Endothelial cell of umbilical vein (primary cell): Measurements from ENCODE around the gene MYOF. TPM values are rescaled to one million over a fixed set of nuclear protein-coding genes. Genes with fewer than 3 reads are reported as not detected.

Experiments
- BruUV-seq: library from RNA; stranded (reverse); fragments of 400-500 nt; replicated peaks from 2 replicates; lab custom pipeline; 2021; lab: Mats Ljungman, UMichigan
- CTCF ChIA-PET: fragments of 300-600, 350-600 bp; sonication (Branson Sonifier 250); formaldehyde crosslinking; loops from one replicate; lab custom pipeline; 2021; ENCODE audit warnings: antibody characterized with exemption, inconsistent platforms; lab: Charles Lee
- POLR2A ChIA-PET: fragments of 300-600, 350-600 bp; sonication (Branson Sonifier 250); formaldehyde crosslinking; loops from one replicate; lab custom pipeline; 2021; ENCODE audit warnings: antibody characterized with exemption, inconsistent platforms; lab: Charles Lee
- DNase-seq: peaks from one replicate; pipeline ENCODE4 v3.0.0-alpha.2; 2011; ENCODE audit warnings: low read depth, low spot score
- FAIRE-seq: peaks from 2 replicates; lab custom pipeline; 2011; peaks lifted over from hg19 to GRCh38; lab: Jason Lieb, UNC
- H2AFZ ChIP-seq: 2 replicates; pipeline ENCODE4 v1.6.0; 2012; ENCODE audit warnings: low read depth, low read length, control low read depth, inconsistent platforms
- H3K27ac ChIP-seq: 2 replicates; pipeline ENCODE4 v1.5.1; 2011; ENCODE audit warnings: low read depth, mild to moderate bottlenecking, control low read depth, low read length, moderate library complexity; ENCODE audit not compliant: insufficient read depth
- H3K27me3 ChIP-seq, 2 experiments: 2 replicates each; pipeline versions ENCODE4 v1.6.0 to v1.6.1; 2011; ENCODE audit warnings: low read length in 2 of 2, mixed read lengths in 1 of 2; ENCODE audit not compliant: control insufficient read depth in 2 of 2, insufficient read depth in 2 of 2
- H3K36me3 ChIP-seq, 2 experiments: 2 replicates in 1 of 2; 3 replicates in 1 of 2; pipeline ENCODE4 v1.5.1; 2011; ENCODE audit warnings: low read length in 2 of 2, mild to moderate bottlenecking in 1 of 2, moderate library complexity in 1 of 2; ENCODE audit not compliant: control insufficient read depth in 2 of 2, insufficient read depth in 2 of 2; ENCODE audit errors: extremely low read depth in 1 of 2
- H3K4me1 ChIP-seq: 3 replicates; pipeline ENCODE4 v1.5.1; 2011; ENCODE audit warnings: mild to moderate bottlenecking, low read length; ENCODE audit not compliant: control insufficient read depth, insufficient read depth; ENCODE audit errors: extremely low read depth
- H3K4me2 ChIP-seq: 2 replicates; pipeline ENCODE4 v1.6.1; 2011; ENCODE audit warnings: low read length, control low read depth, mixed read lengths; ENCODE audit not compliant: insufficient read depth
- H3K4me3 ChIP-seq, 3 experiments: fragments of 200-600 bp in 1 of 3; sonication (generic), shearing (Covaris generic) in 1 of 3; replicated peaks in 1 of 3; 2 replicates each; pipeline ENCODE4 v1.5.1; 2011 to 2016; ENCODE audit warnings: control low read depth in 3 of 3, low read length in 3 of 3, mild to moderate bottlenecking in 2 of 3, inconsistent platforms in 1 of 3, low read depth in 1 of 3, moderate library complexity in 1 of 3; ENCODE audit not compliant: insufficient read depth in 1 of 3
- H3K79me2 ChIP-seq: 2 replicates; pipeline ENCODE4 v1.6.0; 2012; ENCODE audit warnings: low read length, inconsistent platforms; ENCODE audit not compliant: control insufficient read depth, insufficient read depth
- H3K9ac ChIP-seq: replicated peaks from 2 replicates; pipeline ENCODE3; 2011; ENCODE audit warnings: low read length, control low read depth; ENCODE audit not compliant: insufficient read depth; ENCODE audit errors: extremely low read depth
- H3K9me1 ChIP-seq: replicated peaks from 3 replicates; pipeline ENCODE4 v1.6.0; 2011; ENCODE audit warnings: mild to moderate bottlenecking, low read length; ENCODE audit not compliant: control insufficient read depth, insufficient read depth; ENCODE audit errors: extremely low read depth
- H3K9me3 ChIP-seq: replicated peaks from 2 replicates; pipeline ENCODE4 v1.5.1; 2012; ENCODE audit warnings: low read length, inconsistent platforms; ENCODE audit not compliant: control insufficient read depth, insufficient read depth
- H4K20me1 ChIP-seq: replicated peaks from 2 replicates; pipeline ENCODE3; 2011; ENCODE audit warnings: mild to moderate bottlenecking, low read length; ENCODE audit not compliant: control insufficient read depth, insufficient read depth; ENCODE audit errors: extremely low read depth
- EZH2 ChIP-seq: IDR thresholded peaks from 2 replicates; pipeline ENCODE4 v1.6.1; 2012; ENCODE audit warnings: borderline replicate concordance, low read depth, mild to moderate bottlenecking, moderate library complexity, low read length, inconsistent platforms; ENCODE audit not compliant: severe bottlenecking
- FOS ChIP-seq: IDR thresholded peaks from 2 replicates; pipeline ENCODE4 v1.6.1; 2011; ENCODE audit warnings: mild to moderate bottlenecking, low read length, moderate library complexity, borderline replicate concordance; ENCODE audit not compliant: insufficient read depth
- GATA2 ChIP-seq: IDR thresholded peaks from 2 replicates; pipeline ENCODE4 v1.7.0; 2011; ENCODE audit warnings: low read depth, mild to moderate bottlenecking, moderate library complexity, mixed read lengths, low read length; ENCODE audit not compliant: insufficient read length, insufficient read depth
- JUN ChIP-seq: IDR thresholded peaks from 2 replicates; pipeline ENCODE4 v1.6.1; 2011; ENCODE audit warnings: borderline replicate concordance, low read depth; ENCODE audit not compliant: insufficient read length, insufficient read depth
- MYC ChIP-seq: IDR thresholded peaks from one replicate; pipeline ENCODE4 v1.6.1; 2011; ENCODE audit warnings: mild to moderate bottlenecking, low read depth, low read length
- POLR2A ChIP-seq: IDR thresholded peaks from 2 replicates; pipeline ENCODE4 v1.6.1; 2012; ENCODE audit warnings: low read depth, mild to moderate bottlenecking, control low read depth, low read length
- POLR2AphosphoS5 ChIP-seq: IDR thresholded peaks from 2 replicates; pipeline ENCODE4 v1.6.1; 2012; ENCODE audit warnings: low read depth, mild to moderate bottlenecking, control low read depth, low read length, moderate library complexity; ENCODE audit not compliant: insufficient read depth
- dilution Hi-C: fragments of 300-500 bp; cut with MboI; formaldehyde crosslinking; loops from one replicate; pipeline ENCODE4 v1.15.0; 2019; ENCODE audit warnings: low sequenced_read_pairs; ENCODE audit not compliant: extremely low pct_ligation_motif_present
- intact Hi-C: fragments of 100-400 bp; cut with micrococcal nuclease; formaldehyde crosslinking; loops from one replicate; pipeline ENCODE4 v1.10.0; 2022
- polyA plus RNA-seq, 4 experiments: library from polyadenylated mRNA; depleted of rRNA in 3 of 4; stranded (reverse) in 3 of 4; unstranded in 1 of 4; fragments of >200 nt; gene quantifications; 2 replicates each; pipeline versions ENCODE4 v1.2.1 to v1.2.3, GENCODE V29; 2011 to 2012; ENCODE audit warnings: missing spikeins in 1 of 4
- total RNA-seq: library from RNA; stranded (reverse); gene quantifications from 2 replicates; pipeline ENCODE4 v1.2.3, GENCODE V29; 2021
- TF ChIP-seq, protein P1 (sequence below): IDR thresholded peaks from 2 replicates; pipeline ENCODE4 v1.6.1; 2011; ENCODE audit not compliant: insufficient read depth, insufficient read length
- TF ChIP-seq, protein P2 (sequence below), 2 donors: IDR thresholded peaks; 1 replicate in 1 of 2; 2 replicates in 1 of 2; pipeline ENCODE4 v1.5.1; 2011; ENCODE audit warnings: low read length in 2 of 2, mild to moderate bottlenecking in 2 of 2, moderate library complexity in 2 of 2, control low read depth in 1 of 2, inconsistent platforms in 1 of 2, low read depth in 1 of 2; ENCODE audit not compliant: insufficient read depth in 1 of 2; ENCODE audit errors: extremely low read depth in 1 of 2

The MYOF gene
- total and polyA plus RNA-seq, 2 donors (not counting 3 experiments of a cell fraction or from before 2014, with no cell fraction given): 98.4 to 379 TPM

DNA sequence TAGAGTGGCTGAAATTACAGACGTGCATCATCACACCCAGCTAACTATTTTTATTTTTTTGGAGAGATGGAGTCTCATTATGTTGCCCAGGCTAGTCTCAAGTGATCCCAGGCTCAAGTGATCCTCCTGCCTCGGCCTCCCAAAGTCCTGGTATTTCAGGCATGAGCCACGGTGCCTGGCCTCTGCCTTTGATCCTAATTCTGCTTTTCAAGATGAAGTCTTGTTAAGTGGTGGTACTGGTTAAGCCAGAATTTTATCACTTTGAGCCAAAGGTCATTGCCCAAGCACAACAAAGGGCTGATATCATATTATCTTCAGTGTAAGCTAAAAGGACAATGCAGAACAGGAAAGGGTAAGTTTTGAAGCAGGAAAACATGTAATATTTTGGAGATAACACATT, 64.2 kb downstream of the MYOF start:
- no peak overlapping the region for H3K27ac ChIP-seq
- no peaks in the 10 kb centered on the region for H3K9me1 ChIP-seq
- intact Hi-C loops: no loop called here
- BruUV-seq: no TSS peak
- DNase-seq (no peak), FAIRE-seq (peak; percentile 66)
- peaks cover 34% of the 10 kb centered on the region for H3K79me2 ChIP-seq
- H3K36me3 ChIP-seq: peaks cover 2 to 13% of the 10 kb centered on the region in 2 experiments
- H3K4me3 ChIP-seq: no peak overlapping the region
- peaks cover 39% of the 10 kb centered on the region for H3K4me1 ChIP-seq
- no peaks in the 10 kb centered on the region for H3K9me3 ChIP-seq
- TF ChIP-seq, protein P1, sequence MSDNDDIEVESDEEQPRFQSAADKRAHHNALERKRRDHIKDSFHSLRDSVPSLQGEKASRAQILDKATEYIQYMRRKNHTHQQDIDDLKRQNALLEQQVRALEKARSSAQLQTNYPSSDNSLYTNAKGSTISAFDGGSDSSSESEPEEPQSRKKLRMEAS: no peak
- TF ChIP-seq MYC (no peak), FOS (no peak), EZH2 (no peak), GATA2 (no peak), POLR2AphosphoS5 (no peak), POLR2A (no peak), JUN (no peak)
- TF ChIP-seq, protein P2, sequence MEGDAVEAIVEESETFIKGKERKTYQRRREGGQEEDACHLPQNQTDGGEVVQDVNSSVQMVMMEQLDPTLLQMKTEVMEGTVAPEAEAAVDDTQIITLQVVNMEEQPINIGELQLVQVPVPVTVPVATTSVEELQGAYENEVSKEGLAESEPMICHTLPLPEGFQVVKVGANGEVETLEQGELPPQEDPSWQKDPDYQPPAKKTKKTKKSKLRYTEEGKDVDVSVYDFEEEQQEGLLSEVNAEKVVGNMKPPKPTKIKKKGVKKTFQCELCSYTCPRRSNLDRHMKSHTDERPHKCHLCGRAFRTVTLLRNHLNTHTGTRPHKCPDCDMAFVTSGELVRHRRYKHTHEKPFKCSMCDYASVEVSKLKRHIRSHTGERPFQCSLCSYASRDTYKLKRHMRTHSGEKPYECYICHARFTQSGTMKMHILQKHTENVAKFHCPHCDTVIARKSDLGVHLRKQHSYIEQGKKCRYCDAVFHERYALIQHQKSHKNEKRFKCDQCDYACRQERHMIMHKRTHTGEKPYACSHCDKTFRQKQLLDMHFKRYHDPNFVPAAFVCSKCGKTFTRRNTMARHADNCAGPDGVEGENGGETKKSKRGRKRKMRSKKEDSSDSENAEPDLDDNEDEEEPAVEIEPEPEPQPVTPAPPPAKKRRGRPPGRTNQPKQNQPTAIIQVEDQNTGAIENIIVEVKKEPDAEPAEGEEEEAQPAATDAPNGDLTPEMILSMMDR (IDR thresholded peaks at IDR 0.05; ENCODE audit: extremely low read depth in 1 of 2, insufficient read depth in 1 of 2, low read depth in 1 of 2, low read length in 2 of 2): no peak
- dilution Hi-C loops: no loop called here
- no peak overlapping the region for H3K4me2 ChIP-seq
- ChIA-PET POLR2A (no interaction called here), CTCF (interaction anchor here (1.6 to 4.6 kb wide), 2 partner anchors 42 to 65 kb away, joined by 5 to 17 read pairs; partner anchors contain the start of gene MYOF)
- H2AFZ ChIP-seq: no peak overlapping the region
- no peaks in the 10 kb centered on the region for H4K20me1 ChIP-seq
- no peaks in the 10 kb centered on the region for H3K27me3 ChIP-seq
- H3K9ac ChIP-seq: no peak overlapping the region
